H1 (cell line): ENCODE data around the gene TLE2. TPM values are rescaled to one million over a fixed set of nuclear protein-coding genes. Genes with fewer than 3 reads are reported as not detected.

Experiments used
- CTCF ChIA-PET: fragments of 300-600 bp; sonication (Branson Sonifier 250); formaldehyde crosslinking; loops from one replicate; lab custom pipeline; 2021; ENCODE audit not compliant: partially characterized antibody; lab: Charles Lee
- POLR2A ChIA-PET: fragments of 300-600 bp; sonication (Branson Sonifier 250); formaldehyde crosslinking; loops from one replicate; lab custom pipeline; 2021; ENCODE audit warnings: inconsistent platforms; ENCODE audit not compliant: partially characterized antibody; lab: Charles Lee
- DNase-seq, 2 experiments: peaks; one replicate each; pipeline versions ENCODE4 v3.0.0 to v3.0.0-alpha.2; 2010 to 2022; ENCODE audit warnings: low spot score in 2 of 2, low read depth in 1 of 2, mixed read lengths in 1 of 2
- FAIRE-seq: peaks from 2 replicates; lab custom pipeline; 2011; peaks lifted over from hg19 to GRCh38; lab: Jason Lieb, UNC
- H2AFZ ChIP-seq: 2 replicates; pipeline ENCODE4 v1.8.1; 2012; ENCODE audit warnings: low read length, inconsistent platforms
- H2AK5ac ChIP-seq: 2 replicates; pipeline ENCODE4 v1.6.1; 2013; ENCODE audit warnings: low read depth, low read length
- H2BK120ac ChIP-seq: replicated peaks from 2 replicates; pipeline ENCODE3; 2013; ENCODE audit warnings: low read depth, low read length, inconsistent platforms
- H2BK12ac ChIP-seq: 2 replicates; pipeline ENCODE4 v1.6.1; 2013; ENCODE audit warnings: low read depth, low read length
- H2BK15ac ChIP-seq: 2 replicates; pipeline ENCODE4 v1.6.1; 2013; ENCODE audit warnings: low read length
- H2BK20ac ChIP-seq: 2 replicates; pipeline ENCODE4 v1.6.1; 2013; ENCODE audit warnings: low read length
- H2BK5ac ChIP-seq: 2 replicates; pipeline ENCODE4 v1.6.1; 2013; ENCODE audit warnings: low read depth, low read length
- H3K14ac ChIP-seq: 2 replicates; pipeline ENCODE4 v1.6.1; 2013; ENCODE audit warnings: inconsistent platforms; ENCODE audit not compliant: insufficient read length
- H3K18ac ChIP-seq: 2 replicates; pipeline ENCODE4 v1.6.1; 2013; ENCODE audit warnings: low read length; ENCODE audit errors: extremely low read depth
- H3K23ac ChIP-seq: 2 replicates; pipeline ENCODE4 v1.6.1; 2013; ENCODE audit warnings: inconsistent platforms; ENCODE audit not compliant: insufficient read length
- H3K23me2 ChIP-seq: 2 replicates; pipeline ENCODE4 v1.6.1; 2013; ENCODE audit warnings: low read depth, low read length
- H3K27ac ChIP-seq: 2 replicates; pipeline ENCODE4 v1.6.1; 2011; ENCODE audit warnings: low read depth, low read length, inconsistent platforms
- H3K27me3 ChIP-seq, 4 experiments: replicated peaks in 1 of 4; 1 replicate in 1 of 4; 2 replicates in 3 of 4; pipeline versions ENCODE4 v1.6.1 to v1.8.1; 2011 to 2013; ENCODE audit warnings: low read length in 3 of 4, mild to moderate bottlenecking in 3 of 4, inconsistent platforms in 2 of 4, mixed read lengths in 2 of 4, moderate library complexity in 1 of 4; ENCODE audit not compliant: control insufficient read depth in 3 of 4, insufficient read depth in 3 of 4; ENCODE audit errors: extremely low read depth in 1 of 4
- H3K36me3 ChIP-seq, 4 experiments: 2 replicates each; pipeline versions ENCODE4 v1.6.1 to v1.8.1; 2011 to 2013; ENCODE audit warnings: mild to moderate bottlenecking in 4 of 4, low read length in 3 of 4, moderate library complexity in 2 of 4, control low read depth in 1 of 4, inconsistent platforms in 1 of 4; ENCODE audit not compliant: insufficient read depth in 4 of 4, control insufficient read depth in 2 of 4
- H3K4ac ChIP-seq: replicated peaks from 2 replicates; pipeline ENCODE3; 2013; ENCODE audit warnings: low read length, low read depth, mixed read lengths, inconsistent platforms; ENCODE audit not compliant: insufficient read length
- H3K4me1 ChIP-seq, 4 experiments: replicated peaks in 1 of 4; 1 replicate in 1 of 4; 2 replicates in 3 of 4; pipeline versions ENCODE4 v1.6.1 to v1.8.1; 2011 to 2013; ENCODE audit warnings: low read length in 3 of 4, inconsistent platforms in 2 of 4, mixed read lengths in 1 of 4; ENCODE audit not compliant: insufficient read depth in 4 of 4, control insufficient read depth in 3 of 4
- H3K4me2 ChIP-seq, 2 experiments: 2 replicates each; pipeline versions ENCODE4 v1.6.1 to v1.8.1; 2011 to 2013; ENCODE audit warnings: low read depth in 2 of 2, low read length in 2 of 2, control low read depth in 1 of 2, inconsistent platforms in 1 of 2, mild to moderate bottlenecking in 1 of 2; ENCODE audit not compliant: insufficient read depth in 1 of 2
- H3K4me3 ChIP-seq, 4 experiments: fragments of 200-600, 300-600 bp in 1 of 4; sonication (generic), shearing (Covaris generic), sonication (Bioruptor Twin) in 1 of 4; 2 replicates each; pipeline versions ENCODE4 v1.5.1 to v1.8.1; 2011 to 2016; ENCODE audit warnings: low read length in 4 of 4, low read depth in 3 of 4, control low read depth in 2 of 4, inconsistent platforms in 2 of 4, mild to moderate bottlenecking in 2 of 4, mixed read lengths in 1 of 4, moderate library complexity in 1 of 4; ENCODE audit not compliant: insufficient read depth in 2 of 4; ENCODE audit errors: extremely low read depth in 1 of 4
- H3K56ac ChIP-seq: replicated peaks from 2 replicates; pipeline ENCODE3; 2013; ENCODE audit warnings: low read depth, mild to moderate bottlenecking, mixed read lengths, low read length, inconsistent platforms; ENCODE audit not compliant: insufficient read length
- H3K79me1 ChIP-seq: 2 replicates; pipeline ENCODE4 v1.6.1; 2013; ENCODE audit warnings: low read depth, low read length, control low read depth
- H3K79me2 ChIP-seq, 2 experiments: 2 replicates each; pipeline versions ENCODE4 v1.6.1 to v1.8.1; 2012 to 2013; ENCODE audit warnings: low read length in 2 of 2, mild to moderate bottlenecking in 2 of 2, inconsistent platforms in 1 of 2; ENCODE audit not compliant: insufficient read depth in 2 of 2, control insufficient read depth in 1 of 2
- H3K9ac ChIP-seq, 4 experiments: replicated peaks in 1 of 4; 1 replicate in 1 of 4; 2 replicates in 3 of 4; pipeline versions ENCODE4 v1.6.1 to v1.8.1; 2011 to 2013; ENCODE audit warnings: low read depth in 3 of 4, low read length in 3 of 4, control low read depth in 2 of 4, mild to moderate bottlenecking in 2 of 4, moderate library complexity in 2 of 4, inconsistent platforms in 1 of 4; ENCODE audit errors: extremely low read depth in 1 of 4
- H3K9me3 ChIP-seq, 2 experiments: 2 replicates each; pipeline versions ENCODE4 v1.6.1 to v1.8.1; 2012 to 2013; ENCODE audit warnings: mild to moderate bottlenecking in 2 of 2, moderate library complexity in 2 of 2, control low read depth in 1 of 2, inconsistent platforms in 1 of 2, low read depth in 1 of 2, low read length in 1 of 2, mixed read lengths in 1 of 2; ENCODE audit not compliant: insufficient read depth in 2 of 2
- H4K20me1 ChIP-seq, 2 experiments: replicated peaks in 1 of 2; 2 replicates each; pipeline versions ENCODE3 to v1.8.1; 2011 to 2013; ENCODE audit warnings: inconsistent platforms in 2 of 2, low read length in 2 of 2, mild to moderate bottlenecking in 1 of 2; ENCODE audit not compliant: insufficient read depth in 2 of 2, control insufficient read depth in 1 of 2
- H4K5ac ChIP-seq: 2 replicates; pipeline ENCODE4 v1.6.1; 2013; ENCODE audit warnings: low read length, low read depth, mixed read lengths, inconsistent platforms; ENCODE audit not compliant: insufficient read length
- H4K8ac ChIP-seq: 2 replicates; pipeline ENCODE4 v1.8.0; 2013; ENCODE audit warnings: mild to moderate bottlenecking, moderate library complexity, low read length, inconsistent platforms; ENCODE audit not compliant: insufficient read depth; ENCODE audit errors: extremely low read depth
- H4K91ac ChIP-seq: replicated peaks from 2 replicates; pipeline ENCODE3; 2013; ENCODE audit warnings: low read length, mixed read lengths, inconsistent platforms; ENCODE audit not compliant: insufficient read length
- CBX5 ChIP-seq: fragments of 300-800, 300-1000 bp; sonication (generic); IDR thresholded peaks from 2 replicates; pipeline ENCODE4 v1.7.1; 2016; ENCODE audit warnings: antibody characterized with exemption, low read length, low read depth
- CTCF ChIP-seq, 3 experiments: IDR thresholded peaks; 1 replicate in 2 of 3; 2 replicates in 1 of 3; pipeline versions ENCODE4 v1.5.1 to v1.6.1; 2011; ENCODE audit warnings: low read length in 3 of 3, mild to moderate bottlenecking in 3 of 3, inconsistent platforms in 2 of 3, low read depth in 1 of 3, moderate library complexity in 1 of 3; ENCODE audit not compliant: insufficient read depth in 1 of 3; ENCODE audit errors: control extremely low read depth in 1 of 3
- E2F6 ChIP-seq: IDR thresholded peaks from 2 replicates; pipeline ENCODE4 v1.6.1; 2012; ENCODE audit warnings: inconsistent platforms
- HDAC2 ChIP-seq, 2 experiments: fragments of 300-600 bp in 1 of 2; sonication (generic) in 1 of 2; IDR thresholded peaks; 2 replicates each; pipeline ENCODE4 v1.6.1; 2011 to 2012; ENCODE audit warnings: low read depth in 2 of 2, low read length in 2 of 2, mild to moderate bottlenecking in 2 of 2, moderate library complexity in 2 of 2, borderline replicate concordance in 1 of 2, inconsistent platforms in 1 of 2
- HDAC6 ChIP-seq: IDR thresholded peaks from one replicate; pipeline ENCODE4 v1.7.1; 2012; ENCODE audit warnings: low read depth, mild to moderate bottlenecking, inconsistent platforms, low read length, moderate library complexity
- JUND ChIP-seq: IDR thresholded peaks from 2 replicates; pipeline ENCODE4 v1.6.1; 2011; ENCODE audit warnings: mild to moderate bottlenecking, improper control_type of control experiment, low read length
- KDM1A ChIP-seq: fragments of 200-600, 300-600 bp; sonication (generic); IDR thresholded peaks from 2 replicates; pipeline ENCODE4 v1.7.1; 2016; ENCODE audit warnings: mild to moderate bottlenecking, low read length, borderline replicate concordance
- SP1 ChIP-seq: IDR thresholded peaks from 2 replicates; pipeline ENCODE4 v1.6.1; 2011; ENCODE audit warnings: low read depth, low read length
- WGBS, 2 experiments: shearing (Covaris generic) in 1 of 2; methylation state at CpG; one replicate each; pipeline versions ENCODE4 v1.1.6 to v1.1.7; 2013 to 2015; ENCODE audit warnings: low lambda C conversion rate in 2 of 2, mixed read lengths in 2 of 2, inconsistent platforms in 1 of 2, low coverage in 1 of 2, missing lambda C conversion rate in 1 of 2; ENCODE audit not compliant: insufficient replicate concordance in 2 of 2, insufficient coverage in 1 of 2, insufficient read length in 1 of 2; ENCODE audit errors: extremely low coverage in 1 of 2, missing lambda C conversion rate in 1 of 2; 5-methylcytosine and 5-hydroxymethylcytosine counted together
- polyA plus RNA-seq, 7 experiments: library from polyadenylated mRNA; depleted of rRNA in 3 of 7; stranded (reverse) in 5 of 7; unstranded in 2 of 7; fragments of >200 nt in 5 of 7; fragments of 200-250 nt in 2 of 7; gene quantifications; 1 replicate in 5 of 7; 2 replicates in 1 of 7; 4 replicates in 1 of 7; pipeline versions ENCODE4 v1.2.1 to v1.2.3, GENCODE V29; 2011 to 2013; ENCODE audit warnings: missing spikeins in 2 of 7, mixed read lengths in 2 of 7
- total RNA-seq: library from RNA; stranded (reverse); fragmentation: NEBNext Ultra II Directional; extraction: Animal tissue kit (Norgen Biotek cat#: 25700); gene quantifications from 2 replicates; pipeline ENCODE4 v1.2.1, GENCODE V29; 2021

The TLE2 gene
- total and polyA plus RNA-seq, 2 of the 8 experiments (the other 6 are each of a cell fraction or from before 2014, with no cell fraction given) = 8.0 to 11.5 TPM

DNA sequence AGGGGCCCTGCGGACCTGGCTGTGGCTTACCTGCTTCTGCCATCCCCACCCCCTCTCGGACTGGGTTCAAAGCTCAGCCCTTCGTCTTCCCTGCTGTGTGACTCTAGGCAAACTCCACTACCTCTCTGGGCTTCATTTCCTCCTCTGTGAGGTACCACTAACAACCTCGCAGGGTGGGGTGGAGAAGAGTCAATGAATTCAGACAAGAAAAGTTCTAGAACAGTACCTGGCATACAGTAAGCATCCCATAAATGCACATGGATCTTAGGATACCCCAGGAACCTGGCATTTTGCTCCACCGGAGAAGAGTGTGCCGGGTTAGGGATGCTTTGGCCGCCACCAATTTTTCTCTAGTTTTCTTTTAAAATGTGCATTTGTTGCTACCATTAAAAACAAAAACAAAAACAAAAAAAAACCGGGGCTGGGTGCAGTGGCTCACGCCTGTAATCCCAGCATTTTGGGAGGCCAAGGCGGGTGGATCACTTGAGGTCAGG, 29.8 kb upstream of the TLE2 start:
- Histone ChIP-seq H3K36me3 (peaks cover 0 to 28% (median 7%) of the 10 kb centered on the region in 4 experiments; a peak in 4 of 8 replicates), H3K79me2 (peaks cover 0 to 4% of the 10 kb centered on the region in 2 experiments; a peak in 1 of 4 replicates), H3K56ac (no peak overlapping the region), H3K79me1 (peaks cover 2% of the 10 kb centered on the region; the same call in 1 of the 2 replicates), H2BK5ac (no peak overlapping the region), H3K4me3 (no peak overlapping the region), H3K9ac (no peak overlapping the region), H4K8ac (no peak overlapping the region), H4K91ac (no peak overlapping the region), H3K27ac (no peak overlapping the region), H3K4me1 (peaks cover 3 to 31% (median 21%) of the 10 kb centered on the region in 4 experiments), H4K20me1 (peaks cover 5 to 15% of the 10 kb centered on the region in 2 experiments), H3K23ac (no peak overlapping the region), H3K23me2 (peaks cover 2% of the 10 kb centered on the region; the same call in 1 of the 2 replicates), H3K4me2 (no peak overlapping the region), H3K18ac (no peak overlapping the region), H3K27me3 (peaks cover 0 to 3% (median 0%) of the 10 kb centered on the region in 4 experiments; a peak in 2 of 7 replicates), H3K9me3 (no peaks in the 10 kb centered on the region), H2BK120ac (no peak overlapping the region), H2AK5ac (no peak overlapping the region), H2BK12ac (0 out of 2 replicates have a peak overlapping the region, but pooled peaks have one; percentile 39), H4K5ac (no peak overlapping the region), H2BK20ac (no peak overlapping the region), H2BK15ac (no peak overlapping the region), H2AFZ (no peak overlapping the region), H3K14ac (no peak overlapping the region), H3K4ac (no peak overlapping the region)
- CTCF ChIA-PET = interaction anchor here (1.0 to 2.6 kb wide), 9 partner anchors 13 to 101 kb away, joined by 3 to 13 read pairs (median 4); no protein-coding TSS in a partner anchor
- POLR2A ChIA-PET = interaction anchor here (0.7 to 2.7 kb wide), 7 partner anchors 10 to 109 kb away, joined by 3 to 10 read pairs (median 4); partner anchors contain the start of gene TLE6
- FAIRE-seq (no peak), DNase-seq (no peak)
- WGBS, 2 experiments = 93% methylated on average over 10 of the region's 10 CpGs; no CpG with 5 or more reads in 1 of the 2 experiments
- TF ChIP-seq E2F6 (no peak), SP1 (no peak), HDAC6 (no peak), CBX5 (no peak), JUND (no peak), CTCF (IDR thresholded peaks at IDR 0.05; ENCODE audit: control extremely low read depth in 1 of 3, insufficient read depth in 1 of 3, low read depth in 1 of 3, low read length in 3 of 3) (no peak), KDM1A (no peak), HDAC2 (IDR thresholded peaks at IDR 0.05; ENCODE audit: borderline replicate concordance in 1 of 2, low read depth in 2 of 2, low read length in 2 of 2) (no peak)
